ENCODE results near the gene TELO2. TPM values are rescaled to one million over a fixed set of nuclear protein-coding genes. Genes with fewer than 3 reads are reported as not detected.

TELO2 gene
- total and polyA plus RNA-seq, 9 donors = 0.27 to 36.8 (median 31.7) TPM

GRCh38 chr16:1458977-1459341 lies 34.2 kb upstream of the TELO2 start:
- 70 to 72% (median 72%) methylated on average over 12 to 14 of the region's 14 CpGs for WGBS, 3 donors
- Histone ChIP-seq H3K9me3 (no peaks in the 10 kb centered on the region), H3K4me3 (no peak overlapping the region), H3K27me3 (no peaks in the 10 kb centered on the region), H3K27ac (no peak overlapping the region), H3K36me3 (no peaks in the 10 kb centered on the region), H3K4me1 (ENCODE audit: insufficient read depth) (no peaks in the 10 kb centered on the region)
- intact Hi-C loops (cut with DNase I) = no loop called here
- no peak for DNase-seq
- TF ChIP-seq CTCF (IDR thresholded peaks at IDR 0.05) (no peak), POLR2A (IDR thresholded peaks at IDR 0.05) (no peak), EP300 (IDR thresholded peaks at IDR 0.05) (no peak)

GRCh38 chr16:1459967-1460366 lies 33.2 kb upstream of the TELO2 start:
- Histone ChIP-seq H3K27me3 (no peaks in the 10 kb centered on the region), H3K4me1 (ENCODE audit: insufficient read depth) (no peaks in the 10 kb centered on the region), H3K9me3 (no peaks in the 10 kb centered on the region), H3K27ac (no peak overlapping the region), H3K4me3 (no peak overlapping the region), H3K36me3 (no peaks in the 10 kb centered on the region)
- TF ChIP-seq CTCF (IDR thresholded peaks at IDR 0.05) = no peak
- TF ChIP-seq EP300 (IDR thresholded peaks at IDR 0.05) = no peak
- no peak for TF ChIP-seq POLR2A (IDR thresholded peaks at IDR 0.05)
- DNase-seq = no peak
- intact Hi-C loops (cut with DNase I) = no loop called here
- WGBS, 3 donors = 74 to 76% (median 75%) methylated on average over 10 of the region's 10 CpGs

GRCh38 chr16:1460602-1461138 lies 32.5 kb upstream of the TELO2 start:
- no peaks in the 10 kb centered on the region for H3K27me3 ChIP-seq
- no peaks in the 10 kb centered on the region for H3K36me3 ChIP-seq
- 54 to 83% (median 61%) methylated on average over 26 to 30 of the region's 30 CpGs for WGBS, 3 donors
- no peaks in the 10 kb centered on the region for H3K4me1 ChIP-seq (ENCODE audit: insufficient read depth)
- TF ChIP-seq POLR2A (IDR thresholded peaks at IDR 0.05) = no peak
- TF ChIP-seq EP300 (IDR thresholded peaks at IDR 0.05) = no peak
- TF ChIP-seq CTCF (IDR thresholded peaks at IDR 0.05) = no peak
- intact Hi-C loops (cut with DNase I) = no loop called here
- H3K4me3 ChIP-seq = no peak overlapping the region
- H3K27ac ChIP-seq = no peak overlapping the region
- DNase-seq = peak in 4 of 5 donors; percentile 42 to 63 (median 43)
- H3K9me3 ChIP-seq = no peaks in the 10 kb centered on the region

- 43 to 68% (median 45%) methylated on average over 24 of the region's 24 CpGs for WGBS, 3 donors
- Histone ChIP-seq H3K27ac (peak overlapping the region in 1 of 2 donors; percentile 51), H3K36me3 (no peaks in the 10 kb centered on the region), H3K27me3 (no peaks in the 10 kb centered on the region), H3K4me1 (ENCODE audit: insufficient read depth) (no peaks in the 10 kb centered on the region), H3K4me3 (no peak overlapping the region), H3K9me3 (no peaks in the 10 kb centered on the region)
- TF ChIP-seq CTCF (IDR thresholded peaks at IDR 0.05) (no peak), POLR2A (IDR thresholded peaks at IDR 0.05) (no peak), EP300 (IDR thresholded peaks at IDR 0.05) (no peak)
- intact Hi-C loops (cut with DNase I) = no loop called here
- peak; percentile 51 to 66 (median 58) for DNase-seq
Measured at GRCh38 chr16:1461146-1461545, 32.0 kb upstream of the TELO2 start.
